ENCODE results near the gene CAPN12. TPM values are rescaled to one million over a fixed set of nuclear protein-coding genes. Genes with fewer than 3 reads are reported as not detected.

CAPN12 gene
- polyA plus RNA-seq, 3 donors, result 1.8 TPM; not detected in 2

GRCh38 chr19:38734426-38735256 lies 9.6 kb downstream of the CAPN12 start:
- intact Hi-C loops (cut with micrococcal nuclease), result loop anchor here in 1 of 2 donors (10.0 kb wide), 1 partner anchor 190 kb away; no protein-coding TSS in a partner anchor
- H3K36me3 ChIP-seq (replicated peaks in 1 of 2; ENCODE audit: control insufficient read depth in 1 of 2, insufficient read depth in 2 of 2, low read length in 2 of 2), result peaks cover 7 to 17% of the 10 kb centered on the region in 2 donors
- WGBS (ENCODE audit: insufficient coverage), result 5% methylated on average over 9 of the region's 13 CpGs

More at GRCh38 chr19:38734426-38735256, 9.6 kb downstream of the CAPN12 start:
- peak overlapping the region in 4 of 7 donors; percentile 19 to 58 (median 31) for H3K27ac Mint-ChIP-seq
- peak overlapping the region; percentile 83 for H2AFZ ChIP-seq (ENCODE audit: insufficient read depth, low read depth, low read length, poor library complexity, severe bottlenecking)
- peak overlapping the region; percentile 55 to 76 for H3K4me3 Mint-ChIP-seq
- H3K27ac ChIP-seq (ENCODE audit: low read depth in 1 of 2, low read length in 2 of 2), result peak overlapping the region in 1 of 2 donors; percentile 36
- peak overlapping the region in 1 of 3 experiments; percentile 50 for H3K4me3 ChIP-seq (replicated peaks in 1 of 3; ENCODE audit: low read depth in 2 of 3, low read length in 3 of 3)
- no peak for TF ChIP-seq CTCF (IDR thresholded peaks at IDR 0.05)
- DNase-seq, result peak; percentile 18 to 44 (median 44)
- H4K20me1 ChIP-seq (ENCODE audit: insufficient read depth, low read length), result no peaks in the 10 kb centered on the region
- peaks cover 36 to 49% of the 10 kb centered on the region in 2 donors for H3K4me1 ChIP-seq (ENCODE audit: control insufficient read depth in 1 of 2, insufficient read depth in 2 of 2, low read length in 2 of 2)
- H3K9me3 Mint-ChIP-seq, result peaks cover 0 to 5% (median 2%) of the 10 kb centered on the region in 7 donors
- H3K9ac ChIP-seq (ENCODE audit: insufficient read depth, low read length, poor library complexity, severe bottlenecking), result peak overlapping the region; percentile 13
- no peaks in the 10 kb centered on the region for H3K9me3 ChIP-seq (replicated peaks in 1 of 2; ENCODE audit: control insufficient read depth in 1 of 2, insufficient read depth in 1 of 2, low read length in 2 of 2)
- H3K4me1 Mint-ChIP-seq, result peaks cover 45% of the 10 kb centered on the region
- H3K36me3 Mint-ChIP-seq, result peaks cover 14 to 27% of the 10 kb centered on the region in 2 donors
- H3K27me3 Mint-ChIP-seq (ENCODE audit: low read depth in 3 of 3), result peaks cover 15 to 29% (median 19%) of the 10 kb centered on the region in 3 donors
- no peaks in the 10 kb centered on the region for H3K79me2 ChIP-seq (ENCODE audit: insufficient read depth, low read length)
- peak overlapping the region; percentile 66 for H3K4me2 ChIP-seq (replicated peaks; ENCODE audit: extremely low read depth, low read length, poor library complexity, severe bottlenecking)
- peaks cover 0 to 13% of the 10 kb centered on the region in 2 donors for H3K27me3 ChIP-seq (ENCODE audit: control insufficient read depth in 2 of 2, insufficient read depth in 2 of 2, low read length in 2 of 2)
